Keratinocyte (primary cell): ENCODE data around the gene ARL5A. TPM values are rescaled to one million over a fixed set of nuclear protein-coding genes. Genes with fewer than 3 reads are reported as not detected.

Experiments used
- DNase-seq: peaks from one replicate; pipeline ENCODE4 v3.0.0-alpha.2; 2011; ENCODE audit warnings: low read depth, missing footprints, low spot score
- FAIRE-seq: peaks from 2 replicates; lab custom pipeline; 2011; peaks lifted over from hg19 to GRCh38; lab: Jason Lieb, UNC
- H2AFZ ChIP-seq: 2 replicates; pipeline ENCODE4 v1.6.0; 2012; ENCODE audit warnings: low read length, control low read depth, inconsistent platforms; ENCODE audit not compliant: control insufficient read depth
- H3K27ac ChIP-seq: 2 replicates; pipeline ENCODE4 v1.5.1; 2011; ENCODE audit warnings: low read length; ENCODE audit not compliant: control insufficient read depth, insufficient read depth
- H3K27me3 ChIP-seq: 3 replicates; pipeline ENCODE4 v1.6.0; 2011; ENCODE audit warnings: low read length; ENCODE audit not compliant: control insufficient read depth, insufficient read depth; ENCODE audit errors: extremely low read depth
- H3K36me3 ChIP-seq, 2 experiments: 2 replicates in 1 of 2; 3 replicates in 1 of 2; pipeline ENCODE4 v1.5.1; 2011; ENCODE audit warnings: low read length in 2 of 2, mild to moderate bottlenecking in 1 of 2; ENCODE audit not compliant: control insufficient read depth in 2 of 2, insufficient read depth in 2 of 2; ENCODE audit errors: extremely low read depth in 1 of 2
- H3K4me1 ChIP-seq: 3 replicates; pipeline ENCODE4 v1.5.1; 2011; ENCODE audit warnings: low read length; ENCODE audit not compliant: control insufficient read depth, insufficient read depth; ENCODE audit errors: extremely low read depth
- H3K4me2 ChIP-seq: 3 replicates; pipeline ENCODE4 v1.6.0; 2011; ENCODE audit warnings: low read depth, low read length; ENCODE audit not compliant: control insufficient read depth, insufficient read depth; ENCODE audit errors: extremely low read depth
- H3K4me3 ChIP-seq, 3 experiments: fragments of 200-600 bp in 1 of 3; sonication (generic) in 1 of 3; 2 replicates in 2 of 3; 3 replicates in 1 of 3; pipeline ENCODE4 v1.5.1; 2011 to 2016; ENCODE audit warnings: low read length in 3 of 3, mild to moderate bottlenecking in 3 of 3, control low read depth in 2 of 3, inconsistent platforms in 1 of 3, low read depth in 1 of 3, mixed read lengths in 1 of 3, mixed run types in 1 of 3, moderate library complexity in 1 of 3; ENCODE audit not compliant: control insufficient read depth in 2 of 3, insufficient read depth in 2 of 3; ENCODE audit errors: extremely low read depth in 1 of 3
- H3K79me2 ChIP-seq: 2 replicates; pipeline ENCODE4 v1.6.0; 2012; ENCODE audit warnings: low read length; ENCODE audit not compliant: control insufficient read depth, insufficient read depth
- H3K9ac ChIP-seq: 3 replicates; pipeline ENCODE4 v1.6.0; 2011; ENCODE audit warnings: low read length; ENCODE audit not compliant: control insufficient read depth, insufficient read depth; ENCODE audit errors: extremely low read depth
- H3K9me1 ChIP-seq: 3 replicates; pipeline ENCODE4 v1.6.0; 2011; ENCODE audit warnings: low read length; ENCODE audit not compliant: control insufficient read depth, insufficient read depth; ENCODE audit errors: extremely low read depth
- H3K9me3 ChIP-seq: 2 replicates; pipeline ENCODE4 v1.5.1; 2012; ENCODE audit warnings: low read depth, low read length; ENCODE audit not compliant: control insufficient read depth
- H4K20me1 ChIP-seq: 3 replicates; pipeline ENCODE4 v1.6.0; 2011; ENCODE audit warnings: low read length; ENCODE audit not compliant: control insufficient read depth, insufficient read depth; ENCODE audit errors: extremely low read depth
- CTCF ChIP-seq, 3 experiments: IDR thresholded peaks in 1 of 3; conservative IDR thresholded peaks in 1 of 3; optimal IDR thresholded peaks in 1 of 3; 2 replicates in 2 of 3; 3 replicates in 1 of 3; pipeline versions ENCODE3 to v1.5.1; 2011; ENCODE audit warnings: low read length in 3 of 3, mild to moderate bottlenecking in 3 of 3, moderate library complexity in 2 of 3, control low read depth in 1 of 3, inconsistent platforms in 1 of 3; ENCODE audit not compliant: insufficient read depth in 2 of 3; ENCODE audit errors: extremely low read depth in 1 of 3
- EZH2 ChIP-seq: IDR thresholded peaks from one replicate; pipeline ENCODE4 v1.6.1; 2012; ENCODE audit warnings: inconsistent platforms, mild to moderate bottlenecking, low read length, moderate library complexity
- dilution Hi-C: fragments of 300-500 bp; cut with MboI; formaldehyde crosslinking; loops from one replicate; pipeline ENCODE4 v1.7.0; 2020; ENCODE audit warnings: low sequenced_read_pairs; ENCODE audit not compliant: extremely low pct_ligation_motif_present
- polyA plus RNA-seq, 5 experiments: library from polyadenylated mRNA; depleted of rRNA in 3 of 5; stranded (reverse) in 3 of 5; stranded (forward) in 1 of 5; unstranded in 1 of 5; fragments of >200 nt; gene quantifications; 1 replicate in 1 of 5; 2 replicates in 3 of 5; 3 replicates in 1 of 5; pipeline versions ENCODE4 v1.2.1 to v1.2.3, GENCODE V29; 2011 to 2012; ENCODE audit warnings: missing spikeins in 2 of 5, low read depth in 1 of 5, low replicate concordance in 1 of 5

Gene ARL5A
- polyA plus RNA-seq, 1 donor (not counting 4 experiments of a cell fraction or from before 2014, with no cell fraction given) = 25.5 TPM

GRCh38 chr2:151872463-151872862 is 44.2 kb upstream of the ARL5A start:
- DNase-seq = no peak
- Histone ChIP-seq H3K9me3 (no peaks in the 10 kb centered on the region), H3K4me2 (no peak overlapping the region), H3K9me1 (no peaks in the 10 kb centered on the region), H3K27ac (no peak overlapping the region), H3K79me2 (no peaks in the 10 kb centered on the region), H3K9ac (no peak overlapping the region), H3K4me3 (no peak overlapping the region), H2AFZ (no peak overlapping the region), H4K20me1 (no peaks in the 10 kb centered on the region), H3K27me3 (no peaks in the 10 kb centered on the region), H3K4me1 (no peaks in the 10 kb centered on the region), H3K36me3 (no peaks in the 10 kb centered on the region)
- dilution Hi-C loops = no loop called here
- no peak for TF ChIP-seq EZH2
- no peak for TF ChIP-seq CTCF (optimal IDR thresholded peaks at IDR 0.05 in 1 of 3, IDR thresholded peaks at IDR 0.05 in 1 of 3, conservative IDR thresholded peaks at IDR 0.05 in 1 of 3; ENCODE audit: extremely low read depth in 1 of 3, insufficient read depth in 2 of 3, low read length in 3 of 3)
- no peak for FAIRE-seq

GRCh38 chr2:151869291-151869690 is 41.1 kb upstream of the ARL5A start:
- Histone ChIP-seq H3K4me1 (no peaks in the 10 kb centered on the region), H3K27me3 (no peaks in the 10 kb centered on the region), H3K36me3 (no peaks in the 10 kb centered on the region), H2AFZ (no peak overlapping the region), H3K9ac (no peak overlapping the region), H3K4me2 (no peak overlapping the region), H3K9me3 (no peaks in the 10 kb centered on the region), H3K79me2 (no peaks in the 10 kb centered on the region), H3K27ac (no peak overlapping the region), H4K20me1 (no peaks in the 10 kb centered on the region), H3K9me1 (no peaks in the 10 kb centered on the region), H3K4me3 (no peak overlapping the region)
- TF ChIP-seq CTCF (optimal IDR thresholded peaks at IDR 0.05 in 1 of 3, IDR thresholded peaks at IDR 0.05 in 1 of 3, conservative IDR thresholded peaks at IDR 0.05 in 1 of 3; ENCODE audit: extremely low read depth in 1 of 3, insufficient read depth in 2 of 3, low read length in 3 of 3) (no peak), EZH2 (no peak)
- DNase-seq = no peak
- dilution Hi-C loops = no loop called here
- no peak for FAIRE-seq
